Hematopoietic multipotent progenitor cell treated with erythropoietin and hydrocortisone succinate and interleukin-3 and kit ligand, for 6 days (in vitro differentiated cells): ENCODE data around the gene CNTNAP5.

Experiments used
- DNase-seq: peaks from one replicate; pipeline ENCODE4 v3.0.0-alpha.2; 2015

Gene CNTNAP5

GRCh38 chr2:124953921-124954320 lies 928.8 kb downstream of the CNTNAP5 start:
- no peak for DNase-seq

- DNase-seq = no peak
Measured at GRCh38 chr2:124959581-124959980, 934.5 kb downstream of the CNTNAP5 start.

- DNase-seq = no peak
Measured at GRCh38 chr2:124961132-124961531, 936.0 kb downstream of the CNTNAP5 start.
